ENCODE measurements around the gene AP1S1. TPM values are rescaled to one million over a fixed set of nuclear protein-coding genes. Genes with fewer than 3 reads are reported as not detected.

The AP1S1 gene
- total and polyA plus RNA-seq, 2 of the 13 experiments (the other 11 are each of a cell fraction or from before 2014, with no cell fraction given), result 57.5 to 68.1 TPM

GRCh38 chr7:101201695-101202602, 47.7 kb downstream of the AP1S1 start (continued):
- TF ChIP-seq, protein P1, sequence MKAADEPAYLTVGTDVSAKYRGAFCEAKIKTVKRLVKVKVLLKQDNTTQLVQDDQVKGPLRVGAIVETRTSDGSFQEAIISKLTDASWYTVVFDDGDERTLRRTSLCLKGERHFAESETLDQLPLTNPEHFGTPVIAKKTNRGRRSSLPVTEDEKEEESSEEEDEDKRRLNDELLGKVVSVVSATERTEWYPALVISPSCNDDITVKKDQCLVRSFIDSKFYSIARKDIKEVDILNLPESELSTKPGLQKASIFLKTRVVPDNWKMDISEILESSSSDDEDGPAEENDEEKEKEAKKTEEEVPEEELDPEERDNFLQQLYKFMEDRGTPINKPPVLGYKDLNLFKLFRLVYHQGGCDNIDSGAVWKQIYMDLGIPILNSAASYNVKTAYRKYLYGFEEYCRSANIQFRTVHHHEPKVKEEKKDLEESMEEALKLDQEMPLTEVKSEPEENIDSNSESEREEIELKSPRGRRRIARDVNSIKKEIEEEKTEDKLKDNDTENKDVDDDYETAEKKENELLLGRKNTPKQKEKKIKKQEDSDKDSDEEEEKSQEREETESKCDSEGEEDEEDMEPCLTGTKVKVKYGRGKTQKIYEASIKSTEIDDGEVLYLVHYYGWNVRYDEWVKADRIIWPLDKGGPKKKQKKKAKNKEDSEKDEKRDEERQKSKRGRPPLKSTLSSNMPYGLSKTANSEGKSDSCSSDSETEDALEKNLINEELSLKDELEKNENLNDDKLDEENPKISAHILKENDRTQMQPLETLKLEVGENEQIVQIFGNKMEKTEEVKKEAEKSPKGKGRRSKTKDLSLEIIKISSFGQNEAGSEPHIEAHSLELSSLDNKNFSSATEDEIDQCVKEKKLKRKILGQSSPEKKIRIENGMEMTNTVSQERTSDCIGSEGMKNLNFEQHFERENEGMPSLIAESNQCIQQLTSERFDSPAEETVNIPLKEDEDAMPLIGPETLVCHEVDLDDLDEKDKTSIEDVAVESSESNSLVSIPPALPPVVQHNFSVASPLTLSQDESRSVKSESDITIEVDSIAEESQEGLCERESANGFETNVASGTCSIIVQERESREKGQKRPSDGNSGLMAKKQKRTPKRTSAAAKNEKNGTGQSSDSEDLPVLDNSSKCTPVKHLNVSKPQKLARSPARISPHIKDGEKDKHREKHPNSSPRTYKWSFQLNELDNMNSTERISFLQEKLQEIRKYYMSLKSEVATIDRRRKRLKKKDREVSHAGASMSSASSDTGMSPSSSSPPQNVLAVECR (CRISPR knock-in tag; IDR thresholded peaks at IDR 0.05; ENCODE audit: borderline replicate concordance), result peak; percentile 79; the same call in 1 of the 2 replicates
- TF ChIP-seq FOXC1 (CRISPR knock-in tag; IDR thresholded peaks at IDR 0.05; ENCODE audit: borderline replicate concordance) (peak; percentile 66; the same call in 1 of the 2 replicates), MLLT10 (CRISPR knock-in tag; IDR thresholded peaks at IDR 0.05) (no peak), ZNF792 (CRISPR knock-in tag; IDR thresholded peaks at IDR 0.05) (peak; percentile 30; the same call in 1 of the 2 replicates), PHF5A (CRISPR knock-in tag; IDR thresholded peaks at IDR 0.05; ENCODE audit: low read depth, unreplicated experiment) (no peak), UBTF (CRISPR knock-in tag; IDR thresholded peaks at IDR 0.05) (peak; percentile 99), TEAD3 (CRISPR knock-in tag; optimal IDR thresholded peaks at IDR 0.05; ENCODE audit: borderline replicate concordance) (no peak), NCOA1 (CRISPR knock-in tag; IDR thresholded peaks at IDR 0.05) (no peak), PREB (CRISPR knock-in tag; IDR thresholded peaks at IDR 0.05) (no peak), ZNF629 (CRISPR knock-in tag; conservative IDR thresholded peaks at IDR 0.05) (peak; percentile 4; the same call in 1 of the 2 replicates), KDM5B (CRISPR knock-in tag; IDR thresholded peaks at IDR 0.05; ENCODE audit: borderline replicate concordance) (peak; percentile 79), ZNF501 (CRISPR knock-in tag; IDR thresholded peaks at IDR 0.05) (peak; percentile 3; the same call in 1 of the 2 replicates), ZNF205 (CRISPR knock-in tag; IDR thresholded peaks at IDR 0.05) (0 out of 2 replicates have a peak, but pooled peaks have one; percentile 20), ZSCAN25 (CRISPR knock-in tag; IDR thresholded peaks at IDR 0.05) (0 out of 2 replicates have a peak, but pooled peaks have one; percentile 24), ZNF292 (CRISPR knock-in tag; IDR thresholded peaks at IDR 0.05; ENCODE audit: borderline replicate concordance, low read depth) (no peak; the same call in 1 of the 2 replicates), PTBP1 (IDR thresholded peaks at IDR 0.05; ENCODE audit: low read depth, low read length, poor library complexity, severe bottlenecking) (no peak), ZNF17 (CRISPR knock-in tag; IDR thresholded peaks at IDR 0.05) (no peak)
- TF ChIP-seq, protein P2, sequence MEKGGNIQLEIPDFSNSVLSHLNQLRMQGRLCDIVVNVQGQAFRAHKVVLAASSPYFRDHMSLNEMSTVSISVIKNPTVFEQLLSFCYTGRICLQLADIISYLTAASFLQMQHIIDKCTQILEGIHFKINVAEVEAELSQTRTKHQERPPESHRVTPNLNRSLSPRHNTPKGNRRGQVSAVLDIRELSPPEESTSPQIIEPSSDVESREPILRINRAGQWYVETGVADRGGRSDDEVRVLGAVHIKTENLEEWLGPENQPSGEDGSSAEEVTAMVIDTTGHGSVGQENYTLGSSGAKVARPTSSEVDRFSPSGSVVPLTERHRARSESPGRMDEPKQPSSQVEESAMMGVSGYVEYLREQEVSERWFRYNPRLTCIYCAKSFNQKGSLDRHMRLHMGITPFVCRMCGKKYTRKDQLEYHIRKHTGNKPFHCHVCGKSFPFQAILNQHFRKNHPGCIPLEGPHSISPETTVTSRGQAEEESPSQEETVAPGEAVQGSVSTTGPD (CRISPR knock-in tag; IDR thresholded peaks at IDR 0.05), result no peak

Data from HepG2 (cell line).